Measurements from ENCODE around the gene KCNMA1.

The KCNMA1 gene

GRCh38 chr10:76975126-76975525 is 662.5 kb downstream of the KCNMA1 start:
- Histone ChIP-seq H3K27me3 (ENCODE audit: insufficient read depth, insufficient read length) (no peaks in the 10 kb centered on the region), H3K4me3 (ENCODE audit: insufficient read length, low read depth) (no peak overlapping the region), H3K9me3 (ENCODE audit: insufficient read depth, low read length) (no peaks in the 10 kb centered on the region), H3K4me1 (ENCODE audit: insufficient read depth, insufficient read length) (no peaks in the 10 kb centered on the region), H3K36me3 (ENCODE audit: insufficient read depth, insufficient read length, low read length) (no peaks in the 10 kb centered on the region), H3K9ac (ENCODE audit: insufficient read length, low read depth) (no peak overlapping the region)
- DNase-seq (ENCODE audit: low read depth, low spot score): no peak
- TF ChIP-seq YY1 (IDR thresholded peaks at IDR 0.05; ENCODE audit: insufficient read depth, insufficient read length) (no peak), SUZ12 (IDR thresholded peaks at IDR 0.05; ENCODE audit: extremely low read depth, insufficient read depth, insufficient read length) (no peak), ZNF274 (IDR thresholded peaks at IDR 0.05; ENCODE audit: low read depth, low read length) (no peak)

GRCh38 chr10:76974017-76974691 is 663.5 kb downstream of the KCNMA1 start:
- DNase-seq (ENCODE audit: low read depth, low spot score): no peak
- peaks cover 2% of the 10 kb centered on the region for H3K4me1 ChIP-seq (ENCODE audit: insufficient read depth, insufficient read length)
- H3K9ac ChIP-seq (ENCODE audit: insufficient read length, low read depth): no peak overlapping the region
- H3K4me3 ChIP-seq (ENCODE audit: insufficient read length, low read depth): no peak overlapping the region
- no peaks in the 10 kb centered on the region for H3K36me3 ChIP-seq (ENCODE audit: insufficient read depth, insufficient read length, low read length)
- H3K27me3 ChIP-seq (ENCODE audit: insufficient read depth, insufficient read length): no peaks in the 10 kb centered on the region
- no peaks in the 10 kb centered on the region for H3K9me3 ChIP-seq (ENCODE audit: insufficient read depth, low read length)
- no peak for TF ChIP-seq ZNF274 (IDR thresholded peaks at IDR 0.05; ENCODE audit: low read depth, low read length)
- no peak for TF ChIP-seq YY1 (IDR thresholded peaks at IDR 0.05; ENCODE audit: insufficient read depth, insufficient read length)
- no peak for TF ChIP-seq SUZ12 (IDR thresholded peaks at IDR 0.05; ENCODE audit: extremely low read depth, insufficient read depth, insufficient read length)

- H3K4me3 ChIP-seq (ENCODE audit: insufficient read length, low read depth): no peak overlapping the region
- H3K4me1 ChIP-seq (ENCODE audit: insufficient read depth, insufficient read length): peaks cover 2% of the 10 kb centered on the region
- no peaks in the 10 kb centered on the region for H3K36me3 ChIP-seq (ENCODE audit: insufficient read depth, insufficient read length, low read length)
- no peaks in the 10 kb centered on the region for H3K9me3 ChIP-seq (ENCODE audit: insufficient read depth, low read length)
- no peaks in the 10 kb centered on the region for H3K27me3 ChIP-seq (ENCODE audit: insufficient read depth, insufficient read length)
- TF ChIP-seq ZNF274 (IDR thresholded peaks at IDR 0.05; ENCODE audit: low read depth, low read length) (no peak), SUZ12 (IDR thresholded peaks at IDR 0.05; ENCODE audit: extremely low read depth, insufficient read depth, insufficient read length) (no peak), YY1 (IDR thresholded peaks at IDR 0.05; ENCODE audit: insufficient read depth, insufficient read length) (no peak)
- DNase-seq (ENCODE audit: low read depth, low spot score): no peak
- H3K9ac ChIP-seq (ENCODE audit: insufficient read length, low read depth): no peak overlapping the region
Measured at GRCh38 chr10:76973091-76974016, 664.3 kb downstream of the KCNMA1 start.

GRCh38 chr10:76972541-76972940 is 665.1 kb downstream of the KCNMA1 start:
- DNase-seq (ENCODE audit: low read depth, low spot score): no peak
- Histone ChIP-seq H3K9ac (ENCODE audit: insufficient read length, low read depth) (no peak overlapping the region), H3K4me3 (ENCODE audit: insufficient read length, low read depth) (no peak overlapping the region), H3K27me3 (ENCODE audit: insufficient read depth, insufficient read length) (no peaks in the 10 kb centered on the region), H3K4me1 (ENCODE audit: insufficient read depth, insufficient read length) (peaks cover 2% of the 10 kb centered on the region), H3K9me3 (ENCODE audit: insufficient read depth, low read length) (no peaks in the 10 kb centered on the region), H3K36me3 (ENCODE audit: insufficient read depth, insufficient read length, low read length) (no peaks in the 10 kb centered on the region)
- no peak for TF ChIP-seq SUZ12 (IDR thresholded peaks at IDR 0.05; ENCODE audit: extremely low read depth, insufficient read depth, insufficient read length)
- TF ChIP-seq ZNF274 (IDR thresholded peaks at IDR 0.05; ENCODE audit: low read depth, low read length): no peak
- TF ChIP-seq YY1 (IDR thresholded peaks at IDR 0.05; ENCODE audit: insufficient read depth, insufficient read length): no peak

- no peaks in the 10 kb centered on the region for H3K36me3 ChIP-seq (ENCODE audit: insufficient read depth, insufficient read length, low read length)
- peaks cover 2% of the 10 kb centered on the region for H3K4me1 ChIP-seq (ENCODE audit: insufficient read depth, insufficient read length)
- TF ChIP-seq ZNF274 (IDR thresholded peaks at IDR 0.05; ENCODE audit: low read depth, low read length): no peak
- TF ChIP-seq SUZ12 (IDR thresholded peaks at IDR 0.05; ENCODE audit: extremely low read depth, insufficient read depth, insufficient read length): no peak
- no peak for TF ChIP-seq YY1 (IDR thresholded peaks at IDR 0.05; ENCODE audit: insufficient read depth, insufficient read length)
- no peak overlapping the region for H3K9ac ChIP-seq (ENCODE audit: insufficient read length, low read depth)
- no peak overlapping the region for H3K4me3 ChIP-seq (ENCODE audit: insufficient read length, low read depth)
- H3K27me3 ChIP-seq (ENCODE audit: insufficient read depth, insufficient read length): no peaks in the 10 kb centered on the region
- DNase-seq (ENCODE audit: low read depth, low spot score): no peak
- H3K9me3 ChIP-seq (ENCODE audit: insufficient read depth, low read length): no peaks in the 10 kb centered on the region
Measured at GRCh38 chr10:76971547-76972170, 665.9 kb downstream of the KCNMA1 start.

GRCh38 chr10:76970711-76971519 is 666.7 kb downstream of the KCNMA1 start:
- H3K9me3 ChIP-seq (ENCODE audit: insufficient read depth, low read length): no peaks in the 10 kb centered on the region
- H3K27me3 ChIP-seq (ENCODE audit: insufficient read depth, insufficient read length): no peaks in the 10 kb centered on the region
- H3K9ac ChIP-seq (ENCODE audit: insufficient read length, low read depth): no peak overlapping the region
- peaks cover 2% of the 10 kb centered on the region for H3K4me1 ChIP-seq (ENCODE audit: insufficient read depth, insufficient read length)
- no peak overlapping the region for H3K4me3 ChIP-seq (ENCODE audit: insufficient read length, low read depth)
- H3K36me3 ChIP-seq (ENCODE audit: insufficient read depth, insufficient read length, low read length): no peaks in the 10 kb centered on the region
- no peak for DNase-seq (ENCODE audit: low read depth, low spot score)
- TF ChIP-seq SUZ12 (IDR thresholded peaks at IDR 0.05; ENCODE audit: extremely low read depth, insufficient read depth, insufficient read length) (no peak), YY1 (IDR thresholded peaks at IDR 0.05; ENCODE audit: insufficient read depth, insufficient read length) (no peak), ZNF274 (IDR thresholded peaks at IDR 0.05; ENCODE audit: low read depth, low read length) (no peak)

All from NT2/D1 (cell line).